ENCODE data around the gene VPS26B.

Gene VPS26B

GRCh38 chr11:134223836-134224709 lies at the start of gene VPS26B, which contains the start of gene NCAPD3:
VPS26B (plus strand) TSS chr11:134224671; CDS start chr11:134225123, 452 bp downstream.
NCAPD3 (minus strand) TSS chr11:134223967; CDS start chr11:134223926, 41 bp downstream.
- Histone ChIP-seq H3K4me1 (ENCODE audit: insufficient read depth, low read length) (peaks cover 68% of the 10 kb centered on the region), H3K4me2 (ENCODE audit: insufficient read depth, low read length) (peak within 1 kb of the TSS; percentile 95), H3K79me2 (ENCODE audit: insufficient read depth, low read length) (peaks cover 96% of the 10 kb centered on the region), H3K27ac (ENCODE audit: low read length) (peak within 1 kb of the TSS; percentile 99), H4K20me1 (ENCODE audit: insufficient read depth, low read length) (peaks cover 34% of the 10 kb centered on the region), H3K4me3 (ENCODE audit: low read depth in 1 of 2, low read length in 2 of 2) (peak within 1 kb of the TSS; percentile 76 to 91), H3K27me3 (ENCODE audit: insufficient read depth, low read length, poor library complexity) (no peaks in the 10 kb centered on the region), H2AFZ (ENCODE audit: low read depth, low read length) (peak within 1 kb of the TSS; percentile 99), H3K36me3 (ENCODE audit: insufficient read depth, low read length) (peaks cover 54% of the 10 kb centered on the region), H3K9me3 (ENCODE audit: insufficient read depth, low read length, severe bottlenecking) (no peaks in the 10 kb centered on the region), H3K9ac (ENCODE audit: low read depth, low read length) (peak within 1 kb of the TSS; percentile 83)
- TF ChIP-seq CTCF (IDR thresholded peaks at IDR 0.05; ENCODE audit: borderline replicate concordance, extremely low read depth, low read length, poor library complexity, severe bottlenecking) (peak; percentile 15), EZH2 (IDR thresholded peaks at IDR 0.05; ENCODE audit: borderline replicate concordance, low read depth, low read length, severe bottlenecking) (no peak)
- peak; percentile 97 for DNase-seq
- peak; percentile 83 for ATAC-seq (ENCODE audit: insufficient read depth, low read depth)

- Histone ChIP-seq H3K4me1 (ENCODE audit: insufficient read depth, low read length) (no peaks in the 10 kb centered on the region), H3K9ac (ENCODE audit: low read depth, low read length) (no peak overlapping the region), H3K9me3 (ENCODE audit: insufficient read depth, low read length, severe bottlenecking) (no peaks in the 10 kb centered on the region), H4K20me1 (ENCODE audit: insufficient read depth, low read length) (peaks cover 14% of the 10 kb centered on the region), H3K27me3 (ENCODE audit: insufficient read depth, low read length, poor library complexity) (no peaks in the 10 kb centered on the region), H2AFZ (ENCODE audit: low read depth, low read length) (no peak overlapping the region), H3K36me3 (ENCODE audit: insufficient read depth, low read length) (peaks cover 99% of the 10 kb centered on the region), H3K4me2 (ENCODE audit: insufficient read depth, low read length) (no peak overlapping the region), H3K79me2 (ENCODE audit: insufficient read depth, low read length) (peaks cover 3% of the 10 kb centered on the region; the same call in 1 of the 2 replicates), H3K4me3 (ENCODE audit: low read depth in 1 of 2, low read length in 2 of 2) (no peak overlapping the region), H3K27ac (ENCODE audit: low read length) (no peak overlapping the region)
- DNase-seq (no peak), ATAC-seq (ENCODE audit: insufficient read depth, low read depth) (no peak)
- TF ChIP-seq CTCF (IDR thresholded peaks at IDR 0.05; ENCODE audit: borderline replicate concordance, extremely low read depth, low read length, poor library complexity, severe bottlenecking), result no peak
- TF ChIP-seq EZH2 (IDR thresholded peaks at IDR 0.05; ENCODE audit: borderline replicate concordance, low read depth, low read length, severe bottlenecking), result no peak
Measured at GRCh38 chr11:134176284-134176683, 48.2 kb upstream of the VPS26B start.

GRCh38 chr11:134178032-134178674 lies 46.3 kb upstream of the VPS26B start:
- Histone ChIP-seq H3K4me1 (ENCODE audit: insufficient read depth, low read length) (no peaks in the 10 kb centered on the region), H3K9ac (ENCODE audit: low read depth, low read length) (no peak overlapping the region), H3K27ac (ENCODE audit: low read length) (no peak overlapping the region), H3K27me3 (ENCODE audit: insufficient read depth, low read length, poor library complexity) (no peaks in the 10 kb centered on the region), H3K79me2 (ENCODE audit: insufficient read depth, low read length) (no peaks in the 10 kb centered on the region), H3K9me3 (ENCODE audit: insufficient read depth, low read length, severe bottlenecking) (no peaks in the 10 kb centered on the region), H3K36me3 (ENCODE audit: insufficient read depth, low read length) (peaks cover 99% of the 10 kb centered on the region), H3K4me3 (ENCODE audit: low read depth in 1 of 2, low read length in 2 of 2) (no peak overlapping the region), H4K20me1 (ENCODE audit: insufficient read depth, low read length) (peaks cover 6% of the 10 kb centered on the region; the same call in 1 of the 2 replicates), H3K4me2 (ENCODE audit: insufficient read depth, low read length) (no peak overlapping the region), H2AFZ (ENCODE audit: low read depth, low read length) (no peak overlapping the region)
- ATAC-seq (ENCODE audit: insufficient read depth, low read depth), result no peak
- DNase-seq, result no peak
- no peak for TF ChIP-seq EZH2 (IDR thresholded peaks at IDR 0.05; ENCODE audit: borderline replicate concordance, low read depth, low read length, severe bottlenecking)
- TF ChIP-seq CTCF (IDR thresholded peaks at IDR 0.05; ENCODE audit: borderline replicate concordance, extremely low read depth, low read length, poor library complexity, severe bottlenecking), result no peak
